ENCODE results near the gene ERF. TPM values are rescaled to one million over a fixed set of nuclear protein-coding genes. Genes with fewer than 3 reads are reported as not detected.
A peak's percentile ranks its signal among the peaks of the same experiment; 100 is the strongest.

ERF gene
- total RNA-seq, 2 donors from 2014 or later, result 33.9 to 121 TPM

- peaks cover 10% of the 10 kb centered on the region for H3K4me1 ChIP-seq (replicated peaks)
- peaks cover 15 to 17% of the 10 kb centered on the region in 2 donors for H3K36me3 ChIP-seq
- no peak for DNase-seq (ENCODE audit: low spot score)
- intact Hi-C loops (cut with DNase I), result no loop called here
- TF ChIP-seq CTCF (IDR thresholded peaks at IDR 0.05), result no peak
- no peak for TF ChIP-seq POLR2A (IDR thresholded peaks at IDR 0.05)
- TF ChIP-seq POLR2AphosphoS5 (IDR thresholded peaks at IDR 0.05), result no peak
- H3K27ac ChIP-seq, result no peak overlapping the region
- no peaks in the 10 kb centered on the region for H3K9me3 ChIP-seq
- no peak overlapping the region for H3K4me3 ChIP-seq
- WGBS, result 68% methylated on average over 4 of the region's 9 CpGs
- H3K27me3 ChIP-seq (replicated peaks; ENCODE audit: insufficient read depth), result no peaks in the 10 kb centered on the region
These were observed 17.6 kb upstream of the ERF start for GRCh38 chr19:42272535-42272897.

- 86% methylated on average over 21 of the region's 35 CpGs for WGBS
- H3K36me3 ChIP-seq, result peaks cover 15 to 17% of the 10 kb centered on the region in 2 donors
- intact Hi-C loops (cut with DNase I), result no loop called here
- no peaks in the 10 kb centered on the region for H3K27me3 ChIP-seq (replicated peaks; ENCODE audit: insufficient read depth)
- no peak for DNase-seq (ENCODE audit: low spot score)
- no peak overlapping the region for H3K4me3 ChIP-seq
- H3K27ac ChIP-seq, result peak overlapping the region; percentile 95 to 99
- no peak for TF ChIP-seq CTCF (IDR thresholded peaks at IDR 0.05)
- TF ChIP-seq POLR2AphosphoS5 (IDR thresholded peaks at IDR 0.05), result no peak
- no peak for TF ChIP-seq POLR2A (IDR thresholded peaks at IDR 0.05)
- H3K4me1 ChIP-seq (replicated peaks), result peaks cover 10% of the 10 kb centered on the region
- H3K9me3 ChIP-seq, result no peaks in the 10 kb centered on the region
These were observed 17.1 kb upstream of the ERF start for GRCh38 chr19:42271861-42272534.

- Histone ChIP-seq H3K27me3 (replicated peaks; ENCODE audit: insufficient read depth) (no peaks in the 10 kb centered on the region), H3K9me3 (no peaks in the 10 kb centered on the region), H3K4me3 (peak overlapping the region; percentile 60 to 67), H3K36me3 (peaks cover 15 to 17% of the 10 kb centered on the region in 2 donors), H3K27ac (peak overlapping the region; percentile 95 to 99), H3K4me1 (replicated peaks) (peaks cover 10% of the 10 kb centered on the region)
- intact Hi-C loops (cut with DNase I), result no loop called here
- no peak for DNase-seq (ENCODE audit: low spot score)
- TF ChIP-seq CTCF (IDR thresholded peaks at IDR 0.05), result no peak
- TF ChIP-seq POLR2A (IDR thresholded peaks at IDR 0.05), result no peak
- no peak for TF ChIP-seq POLR2AphosphoS5 (IDR thresholded peaks at IDR 0.05)
- 43% methylated on average over 3 of the region's 3 CpGs for WGBS
These were observed 16.1 kb upstream of the ERF start for GRCh38 chr19:42271045-42271419.

- H3K4me3 ChIP-seq, result peak overlapping the region; percentile 60 to 67
- intact Hi-C loops (cut with DNase I), result no loop called here
These were observed 15.6 kb upstream of the ERF start for GRCh38 chr19:42270346-42271044.

More at GRCh38 chr19:42270346-42271044, 15.6 kb upstream of the ERF start:
- H3K36me3 ChIP-seq, result peaks cover 15 to 17% of the 10 kb centered on the region in 2 donors
- peak; percentile 70 for DNase-seq (ENCODE audit: low spot score)
- no peaks in the 10 kb centered on the region for H3K9me3 ChIP-seq
- H3K4me1 ChIP-seq (replicated peaks), result peaks cover 10% of the 10 kb centered on the region
- no peaks in the 10 kb centered on the region for H3K27me3 ChIP-seq (replicated peaks; ENCODE audit: insufficient read depth)
- H3K27ac ChIP-seq, result peak overlapping the region; percentile 95 to 99
- WGBS, result 8% methylated on average over 18 of the region's 18 CpGs
- TF ChIP-seq POLR2A (IDR thresholded peaks at IDR 0.05) (peak; percentile 48), POLR2AphosphoS5 (IDR thresholded peaks at IDR 0.05) (peak; percentile 79), CTCF (IDR thresholded peaks at IDR 0.05) (peak in 1 of 4 experiments; percentile 6)
